HG03442 (cell line): Measurements from ENCODE around the gene ARHGEF16.

Experiments used
- ATAC-seq: cut with Tn5 transposase; IDR thresholded peaks from one replicate; pipeline ENCODE4 v1.9.1; 2021; ENCODE audit warnings: mild to moderate bottlenecking, moderate library complexity; ENCODE audit not compliant: unreplicated experiment

Gene ARHGEF16

DNA sequence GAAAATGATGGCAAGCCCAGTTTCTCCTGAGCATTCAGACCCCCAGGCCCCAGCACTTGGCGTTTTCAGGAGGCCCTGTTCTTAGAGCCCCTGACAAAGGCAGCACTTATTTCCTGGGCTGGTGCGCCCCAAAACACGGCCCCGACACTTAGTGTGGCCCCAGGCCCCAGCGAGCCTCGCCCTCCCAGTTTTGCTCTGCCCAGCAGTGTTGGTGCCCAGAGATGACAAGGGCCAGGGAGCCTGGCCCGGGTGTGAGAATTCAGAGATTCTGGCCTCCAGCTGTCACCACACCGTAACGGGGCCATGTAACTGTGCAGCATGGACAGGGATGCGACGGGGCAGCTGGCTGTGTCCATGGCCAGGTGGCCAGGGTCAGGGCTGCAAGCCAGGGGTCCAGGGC lies 18.0 kb upstream of the ARHGEF16 start:
- ATAC-seq = no peak

DNA sequence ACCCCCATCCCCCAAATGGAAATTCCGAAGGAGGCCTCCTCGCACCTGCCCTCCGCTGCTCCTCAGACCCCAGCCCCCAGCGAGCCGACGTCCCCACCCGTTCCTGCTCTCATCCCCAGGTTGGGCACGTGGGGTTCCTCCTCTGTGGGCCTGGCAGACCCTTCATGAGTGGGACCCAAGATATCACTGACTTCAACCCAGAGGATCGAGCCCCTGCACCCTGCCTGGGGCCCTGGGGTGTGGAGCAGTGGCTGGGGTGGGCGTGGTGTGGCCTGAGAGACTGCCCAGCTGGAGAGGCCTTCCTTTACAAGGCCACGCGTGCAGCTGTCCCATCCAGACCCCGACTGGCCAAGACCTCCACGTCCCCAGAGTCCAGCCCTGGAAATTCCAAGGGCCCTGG lies 17.6 kb upstream of the ARHGEF16 start:
- no peak for ATAC-seq

DNA sequence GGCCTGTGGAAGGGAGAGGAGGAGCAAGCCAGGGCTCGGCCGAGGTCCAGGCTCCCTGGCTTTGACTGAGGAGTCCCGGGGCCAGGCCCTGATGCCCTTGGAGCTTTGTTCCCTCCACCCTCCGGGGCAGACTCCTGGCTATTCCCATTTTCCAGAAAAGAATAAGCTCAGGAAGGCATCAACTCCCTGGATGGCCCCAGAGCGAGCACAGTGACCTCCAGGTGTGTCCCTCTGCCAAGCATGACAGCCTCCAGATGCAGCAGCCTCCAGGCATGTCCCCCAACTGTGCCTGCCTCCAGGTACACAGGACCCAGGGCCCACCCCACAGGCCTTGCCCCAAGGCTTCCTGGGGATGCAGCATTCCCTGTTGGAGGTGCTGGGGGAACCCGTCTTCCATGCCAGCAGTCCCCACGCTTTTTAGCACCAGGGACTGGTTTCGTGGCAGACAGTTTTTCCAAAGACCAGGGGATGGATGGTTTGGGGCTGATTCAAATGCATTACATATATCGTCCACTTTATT lies 15.7 kb upstream of the ARHGEF16 start:
- ATAC-seq = no peak

DNA sequence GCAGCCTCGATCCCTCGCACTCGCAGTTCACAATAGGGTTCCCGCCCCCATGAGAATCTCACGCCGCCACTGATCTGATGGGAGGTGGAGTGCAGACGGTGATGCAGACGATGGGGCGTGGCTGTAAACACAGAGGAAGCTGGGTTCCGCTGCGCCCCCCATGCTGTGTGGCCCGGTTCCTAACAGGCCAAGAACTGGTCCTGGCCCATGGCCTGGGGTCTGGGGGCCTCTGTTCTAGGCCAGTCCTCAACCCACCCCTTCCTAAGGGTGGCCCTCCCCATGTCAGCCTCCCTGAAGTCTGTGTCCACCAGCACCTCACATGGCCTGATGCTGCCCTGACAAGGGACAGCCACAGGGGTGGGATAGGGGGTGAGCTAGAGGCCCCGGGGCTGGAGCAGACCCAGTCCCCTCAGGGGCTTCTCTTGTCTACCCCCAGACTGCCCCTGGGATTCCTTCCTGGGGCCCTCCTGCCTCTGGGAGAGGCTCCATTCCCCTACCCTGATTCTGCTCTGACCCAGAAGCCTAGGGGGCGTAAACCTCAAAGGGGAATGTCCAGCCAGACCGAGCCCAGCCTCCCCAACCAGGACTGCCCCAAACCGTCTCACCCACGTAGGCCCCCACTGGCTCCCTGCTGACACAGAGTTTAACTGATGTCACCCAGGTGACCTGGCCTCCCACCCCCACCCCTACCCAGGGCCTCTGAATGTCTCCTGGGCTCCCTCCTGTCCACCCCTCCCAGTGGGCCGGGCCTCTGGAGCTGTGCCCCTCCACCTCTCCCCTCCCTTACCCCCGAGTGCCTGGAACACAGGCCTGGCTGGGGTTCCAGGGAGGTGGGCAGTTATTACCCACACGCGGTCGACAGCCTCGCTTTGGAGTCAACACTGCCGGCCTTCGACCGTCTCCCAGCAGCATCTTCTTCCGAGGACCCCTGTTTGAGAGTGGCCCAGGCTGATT lies 14.8 kb upstream of the ARHGEF16 start:
- ATAC-seq = no peak

DNA sequence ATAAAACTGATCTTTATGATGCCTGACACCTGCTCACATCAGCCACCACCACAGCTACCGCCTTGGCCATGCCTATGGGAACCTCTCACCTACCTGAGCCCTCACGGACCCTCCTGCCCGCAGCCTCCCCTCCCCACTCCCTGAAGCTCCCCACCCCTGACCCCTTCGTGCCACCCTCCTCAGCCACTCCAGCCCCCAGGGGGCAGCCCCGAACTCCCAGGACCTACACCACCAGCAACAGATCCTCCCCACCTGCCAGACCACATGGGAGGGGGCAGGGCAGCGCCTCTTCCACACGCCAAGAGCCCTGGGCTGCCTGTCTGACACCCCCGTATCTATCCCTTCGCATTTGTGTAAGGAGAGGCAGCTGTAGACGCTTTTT lies 14.2 kb upstream of the ARHGEF16 start:
- no peak for ATAC-seq

DNA sequence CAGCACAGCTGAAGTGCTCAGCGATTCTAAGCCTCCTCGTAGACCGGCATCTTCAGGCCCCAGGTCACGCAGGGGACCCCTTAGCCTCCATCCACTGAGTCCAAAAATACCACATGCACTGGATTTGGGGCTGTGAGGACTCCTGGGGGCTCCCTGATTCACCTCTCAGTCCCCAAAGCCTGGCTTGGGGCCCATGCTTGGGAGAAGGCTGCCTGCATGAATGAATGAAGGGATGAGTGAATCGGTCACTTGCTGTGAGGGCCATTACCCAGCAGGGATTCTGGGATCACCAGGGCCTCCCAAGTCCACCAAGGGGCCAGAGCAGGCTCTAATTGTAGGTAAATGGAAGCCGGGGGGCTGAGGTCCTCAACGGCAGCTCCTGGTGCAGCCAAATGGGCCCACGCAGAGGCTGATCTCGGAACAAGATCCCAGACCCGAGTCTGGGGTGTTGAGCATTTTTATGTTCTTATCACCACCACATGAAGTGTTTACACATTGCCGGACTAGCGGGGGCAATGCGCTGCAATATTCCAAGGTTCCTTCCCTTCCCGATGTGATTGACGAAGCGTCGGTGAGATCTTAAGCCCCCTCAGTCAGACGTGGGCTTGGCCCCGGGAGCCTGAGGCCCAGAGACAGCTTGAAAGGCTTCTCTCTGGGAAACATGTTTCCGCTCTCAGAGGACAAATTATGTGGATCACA lies 13.6 kb upstream of the ARHGEF16 start:
- ATAC-seq = no peak

DNA sequence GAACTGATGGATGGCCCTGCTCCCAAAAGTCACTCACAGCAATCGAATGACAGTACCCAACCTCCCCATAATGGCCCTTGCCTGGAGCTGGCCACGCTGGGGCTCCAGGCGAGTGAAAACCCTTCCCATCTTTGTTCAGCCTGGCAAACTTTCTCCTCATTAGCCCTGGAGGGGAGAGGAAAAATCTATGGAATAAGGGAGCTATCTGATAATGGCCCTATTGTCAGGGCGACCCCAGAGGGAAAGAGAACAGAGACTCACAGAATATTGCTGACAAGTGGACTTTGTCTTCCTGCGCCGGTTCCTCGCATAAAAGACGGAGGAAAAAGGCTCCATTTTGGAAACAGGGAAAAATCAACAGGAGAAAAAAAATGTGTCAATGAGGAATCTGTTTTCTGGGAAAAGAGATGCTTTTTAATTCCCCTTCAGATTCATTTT lies 13.0 kb upstream of the ARHGEF16 start:
- no peak for ATAC-seq

DNA sequence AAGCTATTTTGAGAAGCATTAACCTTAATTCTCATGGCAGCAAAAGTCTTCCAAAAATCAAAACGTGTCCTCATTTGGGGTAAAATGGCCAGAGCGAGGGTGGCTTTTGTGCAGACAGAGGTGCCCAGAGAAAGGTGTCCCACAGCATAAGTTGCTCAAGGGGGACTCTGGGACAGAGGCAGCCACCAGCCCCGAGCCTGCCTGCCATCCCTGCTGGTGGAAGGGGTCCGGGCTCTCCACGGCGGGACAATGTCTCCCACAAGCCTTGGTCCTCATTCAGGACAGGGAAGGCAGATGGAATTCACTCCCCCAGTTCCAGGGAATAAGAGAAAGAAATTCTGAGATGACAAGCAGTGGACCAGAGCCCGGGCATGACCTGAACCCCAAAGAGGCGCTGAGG lies 12.6 kb upstream of the ARHGEF16 start:
- ATAC-seq = no peak

DNA sequence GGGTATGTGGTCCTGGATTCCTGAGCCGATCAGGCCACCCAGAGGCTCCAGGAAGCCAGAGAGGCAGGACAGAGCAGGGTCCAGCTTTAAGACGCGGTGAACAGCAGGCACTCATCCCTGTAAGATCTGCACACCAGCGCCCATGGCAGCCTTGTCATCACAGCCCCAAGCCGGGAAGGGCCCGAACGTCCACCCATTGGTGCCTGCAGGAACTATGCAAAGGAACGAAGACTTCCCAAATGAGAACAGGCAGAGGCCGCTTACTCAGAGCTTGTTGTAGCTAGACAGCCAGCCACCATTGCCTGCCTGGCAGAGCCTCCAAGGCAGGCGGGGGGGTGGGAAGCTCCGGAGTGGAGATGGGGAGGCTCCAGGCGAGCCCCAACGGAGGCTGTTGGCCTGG lies 12.1 kb upstream of the ARHGEF16 start:
- no peak for ATAC-seq

DNA sequence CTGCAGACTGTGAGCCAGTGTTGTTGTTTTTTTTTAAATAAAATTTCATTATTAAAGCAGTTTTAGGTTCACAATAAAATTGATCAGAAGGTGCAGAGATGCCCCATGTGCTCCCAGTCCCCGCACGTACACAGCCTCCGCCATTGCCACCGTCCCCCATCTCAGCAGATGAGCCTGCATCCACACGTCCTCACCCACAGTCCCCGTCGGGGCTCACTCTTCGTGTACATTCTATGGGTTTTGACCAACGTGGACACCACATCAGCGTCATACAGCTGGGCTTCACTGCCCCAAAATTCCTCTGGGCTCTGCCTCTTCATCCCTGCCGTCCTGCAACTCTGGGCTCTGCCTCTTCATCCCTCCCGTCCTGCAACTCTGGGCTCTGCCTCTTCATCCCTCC lies 11.6 kb upstream of the ARHGEF16 start:
- no peak for ATAC-seq

DNA sequence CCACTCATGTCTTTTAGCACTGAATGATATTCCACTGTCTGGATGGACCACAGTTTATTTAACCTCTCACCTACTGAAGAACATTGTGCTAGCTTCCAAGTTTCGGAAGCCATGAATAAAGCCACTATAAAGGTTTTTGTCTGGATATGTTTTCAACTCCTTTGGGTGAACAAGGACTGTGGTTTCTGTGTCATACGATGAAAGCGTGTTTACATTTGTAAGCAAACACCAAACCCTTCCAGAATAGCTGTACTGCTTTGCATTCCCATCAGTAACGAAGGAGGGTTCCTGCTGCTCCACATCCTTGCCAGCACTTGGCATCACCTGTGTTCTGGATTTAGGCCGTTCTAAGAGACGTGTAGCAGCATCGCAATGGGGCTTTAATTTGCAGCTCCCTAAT lies 10.7 kb upstream of the ARHGEF16 start:
- no peak for ATAC-seq

DNA sequence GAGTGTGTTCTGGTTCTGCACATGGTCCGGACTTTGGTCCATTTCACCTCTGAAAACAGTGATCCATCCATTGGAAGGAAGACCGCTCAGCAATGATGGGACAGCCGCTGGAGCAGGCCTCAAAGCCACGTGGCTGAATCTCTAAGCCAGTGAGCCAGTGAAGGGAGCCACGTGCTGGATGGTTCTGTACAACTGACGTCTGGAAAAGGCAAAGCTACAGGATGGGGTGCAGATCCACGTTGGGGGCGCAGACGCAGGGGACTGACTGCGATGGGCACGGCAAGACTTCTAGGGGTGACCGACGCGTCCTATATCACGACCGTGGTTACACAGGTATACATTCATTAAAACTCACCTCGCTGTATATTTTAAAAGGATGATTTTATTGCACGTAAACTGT lies 10.2 kb upstream of the ARHGEF16 start:
- ATAC-seq = no peak

DNA sequence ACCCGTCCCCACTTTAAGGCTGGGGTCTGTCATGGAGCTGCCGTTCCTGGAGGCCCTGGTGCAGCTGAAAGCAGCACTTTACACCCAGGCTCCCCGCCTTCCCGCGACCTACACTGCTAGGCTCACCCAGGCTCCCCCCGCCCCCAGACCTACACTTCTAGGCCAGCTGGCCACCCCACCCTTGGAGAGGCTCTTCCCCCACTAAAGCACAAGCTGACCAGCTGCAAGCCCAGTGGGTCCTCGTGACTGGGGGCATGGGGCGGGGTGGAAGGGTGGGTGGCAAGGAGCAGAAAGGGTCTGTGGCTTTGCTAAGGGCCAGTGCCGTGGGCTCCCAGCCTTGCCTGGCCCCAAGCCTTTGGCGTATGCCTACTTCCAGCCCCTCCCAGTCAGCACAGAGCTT lies 9.7 kb upstream of the ARHGEF16 start:
- no peak for ATAC-seq

DNA sequence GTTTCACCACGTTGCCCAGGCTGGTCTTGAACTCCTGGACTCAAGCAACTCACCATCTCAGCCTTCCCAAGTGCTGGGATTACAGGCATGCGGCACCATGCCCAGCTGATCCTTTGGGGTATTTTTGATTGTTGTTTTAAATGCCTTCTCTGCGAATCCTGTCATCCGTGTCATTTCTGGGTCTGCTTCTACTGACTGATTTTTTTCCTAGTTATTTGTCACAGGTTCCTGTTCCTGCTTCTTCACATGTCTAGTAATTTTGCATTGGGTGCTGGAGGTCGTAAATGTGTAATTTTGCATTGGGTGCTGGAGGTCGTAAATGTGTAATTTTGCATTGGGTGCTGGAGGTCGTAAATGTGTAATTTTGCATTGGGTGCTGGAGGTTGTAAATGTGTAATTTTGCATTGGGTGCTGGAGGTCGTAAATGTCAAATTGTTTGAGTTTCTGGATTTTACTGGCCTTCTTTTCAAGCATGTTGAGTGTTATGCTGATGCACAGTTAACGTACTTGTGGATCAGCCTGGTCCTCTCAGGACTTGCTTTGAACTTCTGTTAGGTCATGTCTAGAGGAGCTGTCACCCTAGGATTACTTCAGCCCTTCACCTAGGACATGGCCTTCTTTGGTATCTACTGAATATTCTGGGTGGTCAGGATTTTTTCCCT lies 4.1 kb upstream of the ARHGEF16 start:
- ATAC-seq = no peak

DNA sequence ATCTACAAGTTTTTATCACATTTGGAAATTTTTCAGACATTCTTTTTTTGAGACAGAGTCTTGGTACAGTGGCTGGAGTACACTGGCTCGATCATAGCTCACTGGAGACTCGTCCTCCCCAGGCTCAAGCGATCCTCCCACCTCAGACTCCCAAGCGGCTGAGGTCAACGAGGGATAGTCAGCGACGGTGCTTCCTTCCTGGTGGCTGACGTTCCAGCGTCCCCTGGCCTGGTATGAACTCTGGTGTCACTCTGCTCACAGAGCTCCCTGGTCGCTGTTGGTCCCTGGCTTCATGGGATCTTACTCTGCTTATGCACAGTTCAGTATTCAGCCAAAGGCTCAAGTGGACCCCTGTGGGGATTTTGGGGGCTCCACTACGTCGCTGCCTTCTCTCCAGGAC lies 3.5 kb upstream of the ARHGEF16 start:
- no peak for ATAC-seq

DNA sequence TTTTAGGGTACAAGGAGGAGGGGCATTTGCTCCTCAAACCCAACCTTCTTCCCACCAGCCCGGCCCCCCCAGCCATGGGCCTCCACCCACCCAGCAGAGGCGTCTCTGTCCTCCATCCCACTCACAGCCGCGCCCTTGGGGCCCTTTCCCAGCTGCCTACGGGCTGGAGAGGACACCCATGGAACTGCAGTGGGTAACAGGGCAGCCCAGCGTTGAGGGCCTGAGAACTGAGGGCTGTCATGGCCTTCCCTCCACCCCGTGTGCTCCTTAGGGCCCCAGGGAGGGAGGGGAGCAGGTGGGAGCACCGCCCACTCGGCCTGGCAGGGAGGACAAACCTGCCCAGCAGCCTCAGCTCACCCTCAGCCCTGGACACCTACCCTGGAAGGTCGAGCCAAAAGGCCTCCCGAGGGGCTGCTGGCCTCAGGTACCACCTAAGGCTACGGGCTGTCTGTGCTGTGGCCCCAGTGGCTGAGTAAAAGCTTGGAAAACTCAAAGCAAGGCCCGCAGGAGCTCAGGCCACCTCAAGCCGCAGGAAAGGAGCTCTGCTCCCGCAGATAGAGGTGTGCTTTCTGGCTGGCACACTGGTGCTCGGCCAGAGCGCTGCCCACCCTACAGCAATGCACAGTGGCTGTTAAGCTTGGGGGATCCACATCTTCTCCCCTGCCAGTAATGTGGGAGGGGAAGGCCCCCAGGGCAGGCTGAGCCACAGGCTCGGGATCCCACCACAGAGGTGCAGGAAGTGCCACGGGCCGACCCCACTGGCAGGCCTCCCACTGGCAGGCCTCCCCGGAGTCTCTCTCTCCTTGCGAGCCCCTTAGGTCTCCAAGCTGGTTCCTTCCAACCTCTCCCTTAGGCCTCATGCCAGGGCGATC lies 2.2 kb upstream of the ARHGEF16 start:
- no peak for ATAC-seq

DNA sequence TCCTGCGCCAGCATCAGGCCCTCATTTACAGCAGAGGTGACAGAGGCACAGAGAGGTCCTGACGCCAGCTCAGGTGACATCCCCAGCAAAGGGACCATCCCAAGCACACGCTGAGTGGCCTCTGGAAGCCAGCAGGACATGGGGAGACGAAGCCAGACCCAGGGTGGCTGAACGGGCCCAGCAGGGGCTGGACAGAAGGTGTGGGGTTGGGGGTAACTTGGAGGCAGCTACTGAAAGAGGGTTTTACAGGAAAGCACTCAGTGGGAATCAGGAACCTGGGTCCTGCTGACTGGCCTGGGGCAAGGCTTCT lies 1.6 kb upstream of the ARHGEF16 start:
- no peak for ATAC-seq

DNA sequence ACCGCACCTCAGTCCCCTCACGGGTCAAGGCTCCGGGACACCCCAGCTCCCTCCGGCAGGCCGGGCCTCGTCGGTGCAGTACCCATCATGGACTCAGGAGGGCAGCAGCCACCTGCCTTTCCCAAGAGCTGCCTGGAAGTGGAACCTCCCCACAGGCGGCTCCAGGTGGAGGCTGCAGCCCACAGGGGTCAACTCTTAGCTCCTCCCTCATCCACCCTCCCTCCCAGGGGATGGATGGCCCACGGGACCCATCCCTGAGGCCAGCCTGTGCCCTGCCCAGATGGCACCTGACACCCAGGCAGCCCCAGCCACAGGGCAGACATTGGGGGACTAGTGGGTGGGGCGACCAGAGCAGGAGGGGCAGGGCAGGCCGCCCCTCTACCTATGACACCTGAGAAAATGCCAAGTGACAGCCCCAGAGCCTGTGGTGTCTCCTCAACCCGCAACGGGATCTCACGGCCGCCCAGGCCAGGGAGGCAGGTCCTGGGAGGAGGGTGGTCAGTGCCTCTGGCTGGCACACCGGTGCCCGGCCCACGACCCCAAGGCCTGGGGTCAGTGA lies 1.2 kb upstream of the ARHGEF16 start:
- ATAC-seq = no peak

DNA sequence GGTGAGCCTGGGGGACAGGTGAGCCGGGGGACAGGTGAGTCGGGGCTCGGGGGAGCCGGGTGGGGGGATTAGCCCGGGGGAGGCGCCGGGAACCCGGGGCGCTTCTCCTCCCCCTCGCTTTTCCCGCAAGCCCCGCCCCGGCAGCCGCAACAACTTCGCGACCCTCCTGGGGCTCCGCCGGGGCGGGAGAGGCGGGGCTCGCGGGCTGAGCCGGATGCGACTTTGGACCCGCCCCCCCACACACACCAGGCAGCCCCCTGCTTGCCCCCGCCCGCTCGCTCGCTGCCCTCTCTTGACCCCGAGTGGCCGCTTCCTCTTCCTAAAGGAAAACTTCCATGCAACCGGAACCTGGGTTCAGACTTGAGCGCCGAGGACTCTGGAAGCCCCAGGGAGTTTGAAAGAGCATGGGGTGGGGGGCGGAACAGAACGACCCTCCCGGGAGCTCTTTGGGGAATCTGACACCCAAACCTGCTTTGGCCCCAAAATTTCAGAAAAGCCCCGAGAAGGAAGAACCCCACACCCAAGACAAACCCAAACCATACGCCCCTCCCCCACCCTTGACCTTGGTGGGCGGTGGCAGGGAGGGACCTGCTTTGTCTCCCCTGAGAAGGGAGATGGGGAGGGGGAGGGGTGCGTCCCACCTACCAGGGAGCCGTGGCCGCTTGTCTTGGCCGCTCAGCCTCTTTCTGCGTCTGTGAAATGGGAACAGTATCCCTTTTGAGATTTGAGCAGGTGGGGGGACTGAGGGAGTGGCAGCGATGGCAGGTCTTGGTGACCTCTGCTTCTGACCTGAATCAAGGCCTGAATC lies 550 bp downstream of the ARHGEF16 start:
- ATAC-seq = no peak
